ENCODE data around the gene ZNF346.
A peak's percentile ranks its signal among the peaks of the same experiment; 100 is the strongest.

The ZNF346 gene

GRCh38 chr5:177092178-177093081 is 69.9 kb downstream of the ZNF346 start:
- no peak overlapping the region for H2AK5ac ChIP-seq (ENCODE audit: low read length)
- H3K4me3 ChIP-seq (ENCODE audit: low read depth, low read length) = no peak overlapping the region
- no peak overlapping the region for H2AFZ ChIP-seq (ENCODE audit: insufficient read depth, low read length, poor library complexity)
- peaks cover 3 to 8% of the 10 kb centered on the region in 2 experiments for H3K4me1 ChIP-seq (ENCODE audit: control insufficient read depth in 1 of 2, insufficient read depth in 2 of 2, low read length in 2 of 2)
- H3K23ac ChIP-seq (ENCODE audit: low read length) = no peak overlapping the region
- H2BK5ac ChIP-seq (ENCODE audit: low read depth, low read length, poor library complexity) = no peak overlapping the region
- no peak overlapping the region for H2BK120ac ChIP-seq (ENCODE audit: insufficient read depth, low read length, poor library complexity)
- peaks cover 2% of the 10 kb centered on the region for H3K9me3 ChIP-seq (ENCODE audit: insufficient read depth, low read depth, low read length)
- H3K79me1 ChIP-seq (ENCODE audit: low read length) = no peaks in the 10 kb centered on the region
- DNase-seq = no peak
- no peak overlapping the region for H3K27ac ChIP-seq (ENCODE audit: low read depth, low read length)
- no peaks in the 10 kb centered on the region for H3K36me3 ChIP-seq (ENCODE audit: control insufficient read depth in 1 of 2, insufficient read depth in 2 of 2, low read length in 2 of 2)
- WGBS (ENCODE audit: extremely low coverage, insufficient coverage, insufficient read length) = no CpG with 5 or more reads among the region's 32 CpGs
- no peak overlapping the region for H3K14ac ChIP-seq (ENCODE audit: low read length)
- no peak overlapping the region for H4K12ac ChIP-seq (ENCODE audit: low read depth, low read length)
- no peaks in the 10 kb centered on the region for H3K79me2 ChIP-seq (ENCODE audit: control insufficient read depth, insufficient read depth, low read length, poor library complexity)
- no peaks in the 10 kb centered on the region for H3K27me3 ChIP-seq (ENCODE audit: insufficient read depth, low read length)
- no peak overlapping the region for H2BK12ac ChIP-seq (ENCODE audit: low read length)
- H3K4me2 ChIP-seq (ENCODE audit: low read length) = no peak overlapping the region
- no peak overlapping the region for H4K8ac ChIP-seq (ENCODE audit: low read depth, low read length)
- H3K18ac ChIP-seq (ENCODE audit: low read length) = no peak overlapping the region
- H3K4ac ChIP-seq (ENCODE audit: low read depth, low read length) = no peak overlapping the region
- H3K9ac ChIP-seq (ENCODE audit: low read length) = no peak overlapping the region
- no peak overlapping the region for H4K91ac ChIP-seq (ENCODE audit: low read depth, low read length)

- WGBS (ENCODE audit: extremely low coverage, insufficient coverage, insufficient read length) = no CpG with 5 or more reads among the region's 40 CpGs
- H3K18ac ChIP-seq (ENCODE audit: low read length) = no peak overlapping the region
- H3K14ac ChIP-seq (ENCODE audit: low read length) = no peak overlapping the region
- H3K23ac ChIP-seq (ENCODE audit: low read length) = no peak overlapping the region
- H3K79me2 ChIP-seq (ENCODE audit: control insufficient read depth, insufficient read depth, low read length, poor library complexity) = no peaks in the 10 kb centered on the region
- H2BK5ac ChIP-seq (ENCODE audit: low read depth, low read length, poor library complexity) = no peak overlapping the region
- peaks cover 2% of the 10 kb centered on the region for H3K9me3 ChIP-seq (ENCODE audit: insufficient read depth, low read depth, low read length)
- H3K27me3 ChIP-seq (ENCODE audit: insufficient read depth, low read length) = no peaks in the 10 kb centered on the region
- no peak overlapping the region for H3K4me2 ChIP-seq (ENCODE audit: low read length)
- H4K91ac ChIP-seq (ENCODE audit: low read depth, low read length) = no peak overlapping the region
- DNase-seq = no peak
- no peak overlapping the region for H2BK12ac ChIP-seq (ENCODE audit: low read length)
- H2AK5ac ChIP-seq (ENCODE audit: low read length) = no peak overlapping the region
- no peak overlapping the region for H3K4me3 ChIP-seq (ENCODE audit: low read depth, low read length)
- no peaks in the 10 kb centered on the region for H3K36me3 ChIP-seq (ENCODE audit: control insufficient read depth in 1 of 2, insufficient read depth in 2 of 2, low read length in 2 of 2)
- no peak overlapping the region for H4K8ac ChIP-seq (ENCODE audit: low read depth, low read length)
- H4K12ac ChIP-seq (ENCODE audit: low read depth, low read length) = no peak overlapping the region
- H2BK120ac ChIP-seq (ENCODE audit: insufficient read depth, low read length, poor library complexity) = no peak overlapping the region
- peaks cover 0 to 6% of the 10 kb centered on the region in 2 experiments for H3K4me1 ChIP-seq (ENCODE audit: control insufficient read depth in 1 of 2, insufficient read depth in 2 of 2, low read length in 2 of 2)
- H3K79me1 ChIP-seq (ENCODE audit: low read length) = no peaks in the 10 kb centered on the region
- H3K9ac ChIP-seq (ENCODE audit: low read length) = no peak overlapping the region
- H2AFZ ChIP-seq (ENCODE audit: insufficient read depth, low read length, poor library complexity) = no peak overlapping the region
- no peak overlapping the region for H3K27ac ChIP-seq (ENCODE audit: low read depth, low read length)
- H3K4ac ChIP-seq (ENCODE audit: low read depth, low read length) = no peak overlapping the region
Measured at GRCh38 chr5:177093082-177093712, 70.7 kb downstream of the ZNF346 start.

- Histone ChIP-seq H3K27me3 (ENCODE audit: insufficient read depth, low read length) (no peaks in the 10 kb centered on the region), H2AK5ac (ENCODE audit: low read length) (no peak overlapping the region), H3K9ac (ENCODE audit: low read length) (no peak overlapping the region), H2BK120ac (ENCODE audit: insufficient read depth, low read length, poor library complexity) (no peak overlapping the region), H3K4me2 (ENCODE audit: low read length) (no peak overlapping the region), H2BK5ac (ENCODE audit: low read depth, low read length, poor library complexity) (no peak overlapping the region), H3K79me1 (ENCODE audit: low read length) (no peaks in the 10 kb centered on the region), H4K8ac (ENCODE audit: low read depth, low read length) (no peak overlapping the region), H3K18ac (ENCODE audit: low read length) (no peak overlapping the region), H3K4ac (ENCODE audit: low read depth, low read length) (no peak overlapping the region), H4K12ac (ENCODE audit: low read depth, low read length) (no peak overlapping the region), H3K79me2 (ENCODE audit: control insufficient read depth, insufficient read depth, low read length, poor library complexity) (no peaks in the 10 kb centered on the region), H4K91ac (ENCODE audit: low read depth, low read length) (no peak overlapping the region), H3K14ac (ENCODE audit: low read length) (no peak overlapping the region), H2AFZ (ENCODE audit: insufficient read depth, low read length, poor library complexity) (no peak overlapping the region), H3K27ac (ENCODE audit: low read depth, low read length) (no peak overlapping the region), H2BK12ac (ENCODE audit: low read length) (no peak overlapping the region), H3K23ac (ENCODE audit: low read length) (no peak overlapping the region), H3K4me3 (ENCODE audit: low read depth, low read length) (no peak overlapping the region), H3K36me3 (ENCODE audit: control insufficient read depth in 1 of 2, insufficient read depth in 2 of 2, low read length in 2 of 2) (no peaks in the 10 kb centered on the region), H3K4me1 (ENCODE audit: control insufficient read depth in 1 of 2, insufficient read depth in 2 of 2, low read length in 2 of 2) (peaks cover 0 to 6% of the 10 kb centered on the region in 2 experiments), H3K9me3 (ENCODE audit: insufficient read depth, low read depth, low read length) (peaks cover 2% of the 10 kb centered on the region)
- no peak for DNase-seq
- WGBS (ENCODE audit: extremely low coverage, insufficient coverage, insufficient read length) = no CpG with 5 or more reads among the region's 6 CpGs
Measured at GRCh38 chr5:177093803-177094202, 71.3 kb downstream of the ZNF346 start.

- no peak overlapping the region for H2AK5ac ChIP-seq (ENCODE audit: low read length)
- H3K79me1 ChIP-seq (ENCODE audit: low read length) = no peaks in the 10 kb centered on the region
- H3K9ac ChIP-seq (ENCODE audit: low read length) = no peak overlapping the region
- DNase-seq = peak; percentile 43 to 62
- H2BK5ac ChIP-seq (ENCODE audit: low read depth, low read length, poor library complexity) = no peak overlapping the region
- no peak overlapping the region for H4K91ac ChIP-seq (ENCODE audit: low read depth, low read length)
- no peak overlapping the region for H3K18ac ChIP-seq (ENCODE audit: low read length)
- H3K4me1 ChIP-seq (ENCODE audit: control insufficient read depth in 1 of 2, insufficient read depth in 2 of 2, low read length in 2 of 2) = peaks cover 0 to 6% of the 10 kb centered on the region in 2 experiments
- WGBS (ENCODE audit: extremely low coverage, insufficient coverage, insufficient read length) = no CpG with 5 or more reads among the region's 12 CpGs
- H3K27me3 ChIP-seq (ENCODE audit: insufficient read depth, low read length) = no peaks in the 10 kb centered on the region
- no peak overlapping the region for H2AFZ ChIP-seq (ENCODE audit: insufficient read depth, low read length, poor library complexity)
- H4K12ac ChIP-seq (ENCODE audit: low read depth, low read length) = no peak overlapping the region
- H3K9me3 ChIP-seq (ENCODE audit: insufficient read depth, low read depth, low read length) = peaks cover 2% of the 10 kb centered on the region
- no peak overlapping the region for H3K4me2 ChIP-seq (ENCODE audit: low read length)
- H3K36me3 ChIP-seq (ENCODE audit: control insufficient read depth in 1 of 2, insufficient read depth in 2 of 2, low read length in 2 of 2) = no peaks in the 10 kb centered on the region
- H3K4ac ChIP-seq (ENCODE audit: low read depth, low read length) = no peak overlapping the region
- no peak overlapping the region for H3K14ac ChIP-seq (ENCODE audit: low read length)
- H2BK12ac ChIP-seq (ENCODE audit: low read length) = no peak overlapping the region
- no peak overlapping the region for H3K4me3 ChIP-seq (ENCODE audit: low read depth, low read length)
- no peak overlapping the region for H3K27ac ChIP-seq (ENCODE audit: low read depth, low read length)
- H4K8ac ChIP-seq (ENCODE audit: low read depth, low read length) = no peak overlapping the region
- no peaks in the 10 kb centered on the region for H3K79me2 ChIP-seq (ENCODE audit: control insufficient read depth, insufficient read depth, low read length, poor library complexity)
- no peak overlapping the region for H3K23ac ChIP-seq (ENCODE audit: low read length)
- H2BK120ac ChIP-seq (ENCODE audit: insufficient read depth, low read length, poor library complexity) = no peak overlapping the region
Measured at GRCh38 chr5:177094224-177095087, 72.0 kb downstream of the ZNF346 start.

Measured in trophoblast cell (in vitro differentiated cells and primary cell).